CD14-positive monocyte (primary cell): ENCODE results near the gene TXLNG. TPM values are rescaled to one million over a fixed set of nuclear protein-coding genes. Genes with fewer than 3 reads are reported as not detected.

Experiments used
- DNase-seq, 3 donors: peaks; one replicate each; pipeline ENCODE4 v3.0.0-alpha.2; 2011 to 2022
- H2AFZ ChIP-seq: 2 replicates; pipeline ENCODE4 v1.6.0; 2012; ENCODE audit warnings: mild to moderate bottlenecking, low read depth, low read length, inconsistent platforms; ENCODE audit not compliant: insufficient read depth, poor library complexity, severe bottlenecking
- H3K27ac ChIP-seq, 2 donors: 1 replicate in 1 of 2; 2 replicates in 1 of 2; pipeline ENCODE4 v1.5.1; 2012 to 2013; ENCODE audit warnings: low read length in 2 of 2, control low read depth in 1 of 2, inconsistent platforms in 1 of 2, low read depth in 1 of 2, mild to moderate bottlenecking in 1 of 2
- H3K27me3 ChIP-seq, 2 donors: one replicate each; pipeline versions ENCODE4 v1.6.0 to v1.6.1; 2011 to 2013; ENCODE audit warnings: low read length in 2 of 2; ENCODE audit not compliant: control insufficient read depth in 2 of 2, insufficient read depth in 2 of 2
- H3K36me3 ChIP-seq, 2 donors: replicated peaks in 1 of 2; 1 replicate in 1 of 2; 2 replicates in 1 of 2; pipeline versions ENCODE4 v1.5.1 to v1.6.1; 2012 to 2013; ENCODE audit warnings: low read length in 2 of 2, control low read depth in 1 of 2, inconsistent platforms in 1 of 2, mild to moderate bottlenecking in 1 of 2; ENCODE audit not compliant: insufficient read depth in 2 of 2, control insufficient read depth in 1 of 2
- H3K4me1 ChIP-seq, 2 donors: 1 replicate in 1 of 2; 2 replicates in 1 of 2; pipeline versions ENCODE4 v1.5.1 to v1.6.1; 2012 to 2013; ENCODE audit warnings: low read length in 2 of 2, control low read depth in 1 of 2, inconsistent platforms in 1 of 2, mild to moderate bottlenecking in 1 of 2, moderate library complexity in 1 of 2; ENCODE audit not compliant: insufficient read depth in 2 of 2, control insufficient read depth in 1 of 2
- H3K4me2 ChIP-seq: replicated peaks from 2 replicates; pipeline ENCODE3; 2012; ENCODE audit warnings: low read length, moderate library complexity, mild to moderate bottlenecking; ENCODE audit not compliant: poor library complexity, severe bottlenecking; ENCODE audit errors: extremely low read depth
- H3K4me3 ChIP-seq, 3 experiments: fragments of 200-600 bp in 1 of 3; sonication (generic) in 1 of 3; replicated peaks in 1 of 3; 1 replicate in 2 of 3; 2 replicates in 1 of 3; pipeline ENCODE4 v1.5.1; 2011 to 2013; ENCODE audit warnings: low read length in 3 of 3, mild to moderate bottlenecking in 3 of 3, control low read depth in 2 of 3, low read depth in 2 of 3, inconsistent platforms in 1 of 3, moderate library complexity in 1 of 3
- H3K79me2 ChIP-seq: 2 replicates; pipeline ENCODE4 v1.6.0; 2012; ENCODE audit warnings: mild to moderate bottlenecking, control low read depth, inconsistent platforms, low read length, moderate library complexity; ENCODE audit not compliant: insufficient read depth
- H3K9ac ChIP-seq: 2 replicates; pipeline ENCODE4 v1.6.0; 2017; ENCODE audit warnings: low read length, mild to moderate bottlenecking; ENCODE audit not compliant: insufficient read depth, poor library complexity, severe bottlenecking
- H3K9me3 ChIP-seq, 2 donors: replicated peaks in 1 of 2; 1 replicate in 1 of 2; 2 replicates in 1 of 2; pipeline versions ENCODE4 v1.5.1 to v1.6.1; 2012 to 2013; ENCODE audit warnings: low read length in 2 of 2, control low read depth in 1 of 2; ENCODE audit not compliant: control insufficient read depth in 1 of 2, insufficient read depth in 1 of 2
- H4K20me1 ChIP-seq: 2 replicates; pipeline ENCODE4 v1.6.0; 2012; ENCODE audit warnings: mild to moderate bottlenecking, low read length, control low read depth, moderate library complexity; ENCODE audit not compliant: insufficient read depth
- H3K27ac Mint-ChIP-seq, 7 donors: one replicate each; pipeline ENCODE4 v1.8.0; 2020; ENCODE audit warnings: mild to moderate bottlenecking in 7 of 7, mixed read lengths in 7 of 7, moderate library complexity in 6 of 7, inconsistent platforms in 2 of 7
- H3K27me3 Mint-ChIP-seq, 3 donors: one replicate each; pipeline ENCODE4 v1.8.0; 2021 to 2022; ENCODE audit warnings: low read depth in 3 of 3, mild to moderate bottlenecking in 3 of 3, mixed read lengths in 3 of 3, moderate library complexity in 3 of 3, inconsistent platforms in 1 of 3
- H3K36me3 Mint-ChIP-seq, 2 donors: one replicate each; pipeline ENCODE4 v1.8.0; 2020; ENCODE audit warnings: mixed read lengths in 2 of 2, inconsistent platforms in 1 of 2, mild to moderate bottlenecking in 1 of 2
- H3K4me1 Mint-ChIP-seq: one replicate; pipeline ENCODE4 v1.8.0; 2020; ENCODE audit warnings: mild to moderate bottlenecking, mixed read lengths
- H3K4me3 Mint-ChIP-seq, 2 donors: one replicate each; pipeline ENCODE4 v1.8.0; 2020; ENCODE audit warnings: mild to moderate bottlenecking in 2 of 2, mixed read lengths in 2 of 2, moderate library complexity in 1 of 2
- H3K9me3 Mint-ChIP-seq, 7 donors: one replicate each; pipeline ENCODE4 v1.8.0; 2020 to 2022; ENCODE audit warnings: mixed read lengths in 7 of 7, mild to moderate bottlenecking in 6 of 7, moderate library complexity in 6 of 7, inconsistent platforms in 2 of 7
- WGBS: methylation state at CpG from one replicate; pipeline ENCODE4 v1.1.5; 2013; ENCODE audit warnings: missing lambda C conversion rate; ENCODE audit not compliant: insufficient coverage; 5-methylcytosine and 5-hydroxymethylcytosine counted together
- intact Hi-C, 2 donors: fragments of 100-400 bp; cut with micrococcal nuclease; formaldehyde crosslinking; loops; one replicate each; pipeline versions ENCODE4 v1.15.0 to v1.15.1; 2023
- polyA plus RNA-seq, 3 donors: library from polyadenylated mRNA; depleted of rRNA in 1 of 3; unstranded in 2 of 3; stranded (reverse) in 1 of 3; fragments of 300-500 nt in 2 of 3; fragments of >200 nt in 1 of 3; fragmentation: Illumina TruSeq in 2 of 3; gene quantifications; 1 replicate in 2 of 3; 2 replicates in 1 of 3; pipeline ENCODE4 v1.2.3, GENCODE V29; 2012 to 2021
- TF ChIP-seq, protein P1 (sequence below): fragments of 200-600 bp; IDR thresholded peaks from one replicate; pipeline ENCODE4 v1.8.0; 2022; ENCODE audit warnings: antibody characterized with exemption, mild to moderate bottlenecking

TXLNG gene
- polyA plus RNA-seq, 3 donors: 3.7 to 5.4 (median 4.1) TPM

DNA sequence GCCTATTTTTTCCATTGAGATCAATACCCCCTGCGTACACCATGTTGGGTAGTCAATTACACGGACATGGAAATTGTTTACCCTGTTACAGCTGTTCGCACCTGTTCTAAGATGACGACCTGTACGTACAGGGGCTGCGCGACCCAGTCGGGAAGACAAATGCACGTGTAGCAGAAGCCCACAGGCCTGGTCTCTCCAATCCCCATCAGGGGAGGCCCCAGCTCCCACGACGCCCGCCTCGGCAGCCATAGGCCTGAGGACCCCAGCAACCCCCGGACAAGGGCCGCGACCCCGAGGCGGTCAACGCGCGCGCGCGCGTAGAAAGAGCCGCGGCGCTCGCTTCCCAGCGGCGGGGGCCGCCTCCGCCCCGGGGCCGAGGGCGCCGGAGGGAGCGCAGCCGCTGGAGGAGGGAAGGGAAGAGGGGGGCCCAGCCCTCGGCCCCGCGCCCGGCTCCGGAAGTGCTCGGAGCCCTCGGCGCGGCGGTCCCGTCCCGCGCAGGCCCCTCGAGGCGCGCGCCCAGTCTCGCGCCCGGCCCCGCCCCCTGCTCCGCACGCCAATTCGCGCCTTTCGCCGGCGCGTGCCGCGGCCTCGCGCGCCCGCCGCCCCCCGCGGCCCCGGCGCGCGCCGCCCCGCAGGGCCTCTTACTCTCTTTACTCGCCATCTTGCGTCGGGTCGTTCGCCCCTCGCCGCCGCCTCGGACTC lies 83.3 kb downstream of the TXLNG start:
- Mint-ChIP-seq H3K4me1 (peaks cover 28% of the 10 kb centered on the region), H3K4me3 (peak overlapping the region; percentile 92 to 95), H3K27ac (peak overlapping the region; percentile 91 to 98 (median 95)), H3K27me3 (peaks cover 0 to 51% (median 2%) of the 10 kb centered on the region in 3 donors), H3K36me3 (peaks cover 1 to 3% of the 10 kb centered on the region in 2 donors), H3K9me3 (peaks cover 0 to 20% (median 11%) of the 10 kb centered on the region in 7 donors)
- H3K27me3 ChIP-seq: peaks cover 0 to 46% of the 10 kb centered on the region in 2 donors
- TF ChIP-seq, protein P1, sequence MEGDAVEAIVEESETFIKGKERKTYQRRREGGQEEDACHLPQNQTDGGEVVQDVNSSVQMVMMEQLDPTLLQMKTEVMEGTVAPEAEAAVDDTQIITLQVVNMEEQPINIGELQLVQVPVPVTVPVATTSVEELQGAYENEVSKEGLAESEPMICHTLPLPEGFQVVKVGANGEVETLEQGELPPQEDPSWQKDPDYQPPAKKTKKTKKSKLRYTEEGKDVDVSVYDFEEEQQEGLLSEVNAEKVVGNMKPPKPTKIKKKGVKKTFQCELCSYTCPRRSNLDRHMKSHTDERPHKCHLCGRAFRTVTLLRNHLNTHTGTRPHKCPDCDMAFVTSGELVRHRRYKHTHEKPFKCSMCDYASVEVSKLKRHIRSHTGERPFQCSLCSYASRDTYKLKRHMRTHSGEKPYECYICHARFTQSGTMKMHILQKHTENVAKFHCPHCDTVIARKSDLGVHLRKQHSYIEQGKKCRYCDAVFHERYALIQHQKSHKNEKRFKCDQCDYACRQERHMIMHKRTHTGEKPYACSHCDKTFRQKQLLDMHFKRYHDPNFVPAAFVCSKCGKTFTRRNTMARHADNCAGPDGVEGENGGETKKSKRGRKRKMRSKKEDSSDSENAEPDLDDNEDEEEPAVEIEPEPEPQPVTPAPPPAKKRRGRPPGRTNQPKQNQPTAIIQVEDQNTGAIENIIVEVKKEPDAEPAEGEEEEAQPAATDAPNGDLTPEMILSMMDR: no peak
- H3K4me1 ChIP-seq: peaks cover 17 to 26% of the 10 kb centered on the region in 2 donors
- intact Hi-C loops: no loop called here
- H2AFZ ChIP-seq: peak overlapping the region; percentile 74
- H3K9ac ChIP-seq: peak overlapping the region; percentile 84
- H3K79me2 ChIP-seq: peaks cover 50% of the 10 kb centered on the region
- H4K20me1 ChIP-seq: peaks cover 18% of the 10 kb centered on the region
- H3K4me2 ChIP-seq: peak overlapping the region; percentile 86
- H3K9me3 ChIP-seq: peaks cover 0 to 19% of the 10 kb centered on the region in 2 donors
- H3K36me3 ChIP-seq: no peaks in the 10 kb centered on the region
- DNase-seq: peak in 2 of 3 donors; percentile 22 to 39
- H3K27ac ChIP-seq: peak overlapping the region; percentile 85 to 94
- WGBS: under 1% methylated on average over 47 of the region's 92 CpGs
- peak overlapping the region; percentile 74 to 86 (median 83) for H3K4me3 ChIP-seq

DNA sequence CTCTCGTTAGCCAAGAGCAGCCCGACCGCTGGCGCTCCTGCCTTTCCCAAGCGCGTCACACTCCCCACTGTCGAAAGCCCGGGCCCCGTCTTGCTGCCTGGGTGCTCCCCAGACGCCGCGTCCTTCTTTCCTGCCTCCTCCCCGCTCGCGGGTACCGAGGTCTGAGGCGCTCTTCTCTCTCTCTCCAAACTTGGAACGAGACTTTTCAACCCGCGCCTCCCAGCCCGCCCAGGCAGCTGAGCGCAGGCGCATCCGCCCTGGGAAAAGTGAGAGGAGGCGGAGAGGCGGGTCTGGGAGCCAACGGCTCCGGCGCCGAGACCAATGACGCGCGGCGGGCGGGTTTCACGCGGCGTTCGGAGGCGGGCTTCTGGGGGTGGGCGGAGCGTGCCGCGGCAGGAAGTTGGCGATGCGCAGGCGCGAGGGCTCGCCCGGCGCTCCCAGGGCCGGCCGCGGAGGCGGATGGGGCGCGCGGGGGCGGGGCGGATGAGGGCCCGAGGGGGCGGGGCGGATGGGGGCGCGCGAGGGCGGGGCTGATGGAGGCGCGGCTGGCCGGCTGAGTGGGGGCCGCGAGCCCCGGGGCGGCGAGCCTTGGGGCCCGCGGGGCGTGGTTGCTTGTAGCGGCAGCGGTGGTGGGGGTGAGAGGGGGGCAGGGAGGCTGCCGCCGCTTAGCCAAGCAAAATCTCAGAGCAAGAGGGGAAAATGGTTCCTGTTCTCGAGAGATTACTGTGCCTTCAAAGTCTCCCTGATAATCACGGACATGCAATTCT lies 84.0 kb downstream of the TXLNG start, which contains the start of gene RBBP7:
TSS of gene RBBP7 (minus strand) at position 268 of the 767 bp plus-strand sequence. CDS start 309 bp downstream, outside the sequence.
- Mint-ChIP-seq H3K27ac (peak within 1 kb of the TSS; percentile 91 to 98 (median 95)), H3K36me3 (peaks cover 1 to 3% of the 10 kb centered on the region in 2 donors), H3K4me1 (peaks cover 28% of the 10 kb centered on the region), H3K27me3 (peaks cover 0 to 54% (median 2%) of the 10 kb centered on the region in 3 donors), H3K9me3 (peaks cover 0 to 20% (median 11%) of the 10 kb centered on the region in 7 donors), H3K4me3 (peak within 1 kb of the TSS; percentile 92 to 95)
- 0% methylated on average over 18 of the region's 84 CpGs for WGBS
- H3K79me2 ChIP-seq: peaks cover 43% of the 10 kb centered on the region
- H3K4me3 ChIP-seq: peak within 1 kb of the TSS; percentile 74 to 86 (median 84)
- peak within 1 kb of the TSS; percentile 98 for H2AFZ ChIP-seq
- intact Hi-C loops: no loop called here
- DNase-seq: peak; percentile 81 to 90 (median 88)
- TF ChIP-seq, protein P1: no peak
- H3K9me3 ChIP-seq: peaks cover 0 to 19% of the 10 kb centered on the region in 2 donors
- peak within 1 kb of the TSS; percentile 92 to 94 for H3K27ac ChIP-seq
- peaks cover 17% of the 10 kb centered on the region for H4K20me1 ChIP-seq
- H3K9ac ChIP-seq: peak within 1 kb of the TSS; percentile 84
- no peaks in the 10 kb centered on the region for H3K36me3 ChIP-seq
- H3K4me2 ChIP-seq: peak within 1 kb of the TSS; percentile 86
- H3K27me3 ChIP-seq: peaks cover 0 to 52% of the 10 kb centered on the region in 2 donors
- H3K4me1 ChIP-seq: peaks cover 17 to 26% of the 10 kb centered on the region in 2 donors
